ENCODE data around the gene ILF2. TPM values are rescaled to one million over a fixed set of nuclear protein-coding genes. Genes with fewer than 3 reads are reported as not detected.
"Not testable (repeated sequence)": the region's sequence is repeated elsewhere in the genome, so short reads cannot be mapped to it uniquely, and the experiment has no call there.

The ILF2 gene
- polyA plus RNA-seq (ENCODE audit: insufficient read length in 10 of 10): 100 to 1,000 TPM; 156 to 204 (median 167) TPM
- long read RNA-seq, donor 1, transcript ILF2-201 (14 exons, 1,659 nt): major isoform, 29 of 59 reads
- long read RNA-seq, donor 1, partial matches to known transcripts: 29 of 59 reads
- long read RNA-seq, donor 1, other reads (novel, unspliced or antisense): 0 of 59 reads
- long read RNA-seq, donor 2, transcript ILF2-201 (14 exons, 1,659 nt): major isoform, 35 of 102 reads
- long read RNA-seq, donor 2, partial matches to known transcripts: 32 of 102 reads
- long read RNA-seq, donor 2, other reads (novel, unspliced or antisense): 35 of 102 reads
- long read RNA-seq, donor 3: 0 reads
- long read RNA-seq, donor 4, transcript ILF2-201 (14 exons, 1,659 nt): major isoform, 28 of 93 reads
- long read RNA-seq, donor 4, partial matches to known transcripts: 64 of 93 reads
- long read RNA-seq, donor 4, other reads (novel, unspliced or antisense): 0 of 93 reads
- long read RNA-seq, donor 5, transcript ILF2-201 (14 exons, 1,659 nt): major isoform, 43 of 70 reads
- long read RNA-seq, donor 5, partial matches to known transcripts: 27 of 70 reads
- long read RNA-seq, donor 5, other reads (novel, unspliced or antisense): 0 of 70 reads
- long read RNA-seq, donor 6, transcript ILF2-201 (14 exons, 1,659 nt): major isoform, 48 of 94 reads
- long read RNA-seq, donor 6, partial matches to known transcripts: 46 of 94 reads
- long read RNA-seq, donor 6, other reads (novel, unspliced or antisense): 0 of 94 reads
- long read RNA-seq, donor 7, transcript ILF2-201 (14 exons, 1,659 nt): major isoform, 36 of 69 reads
- long read RNA-seq, donor 7, partial matches to known transcripts: 33 of 69 reads
- long read RNA-seq, donor 7, other reads (novel, unspliced or antisense): 0 of 69 reads
- long read RNA-seq, donor 8, transcript ILF2-201 (14 exons, 1,659 nt): major isoform, 39 of 67 reads
- long read RNA-seq, donor 8, partial matches to known transcripts: 23 of 67 reads
- long read RNA-seq, donor 8, other reads (novel, unspliced or antisense): 5 of 67 reads
- long read RNA-seq, donor 9, partial matches to known transcripts: 0 of 4 reads
- long read RNA-seq, donor 9, other reads (novel, unspliced or antisense): 0 of 4 reads

DNA sequence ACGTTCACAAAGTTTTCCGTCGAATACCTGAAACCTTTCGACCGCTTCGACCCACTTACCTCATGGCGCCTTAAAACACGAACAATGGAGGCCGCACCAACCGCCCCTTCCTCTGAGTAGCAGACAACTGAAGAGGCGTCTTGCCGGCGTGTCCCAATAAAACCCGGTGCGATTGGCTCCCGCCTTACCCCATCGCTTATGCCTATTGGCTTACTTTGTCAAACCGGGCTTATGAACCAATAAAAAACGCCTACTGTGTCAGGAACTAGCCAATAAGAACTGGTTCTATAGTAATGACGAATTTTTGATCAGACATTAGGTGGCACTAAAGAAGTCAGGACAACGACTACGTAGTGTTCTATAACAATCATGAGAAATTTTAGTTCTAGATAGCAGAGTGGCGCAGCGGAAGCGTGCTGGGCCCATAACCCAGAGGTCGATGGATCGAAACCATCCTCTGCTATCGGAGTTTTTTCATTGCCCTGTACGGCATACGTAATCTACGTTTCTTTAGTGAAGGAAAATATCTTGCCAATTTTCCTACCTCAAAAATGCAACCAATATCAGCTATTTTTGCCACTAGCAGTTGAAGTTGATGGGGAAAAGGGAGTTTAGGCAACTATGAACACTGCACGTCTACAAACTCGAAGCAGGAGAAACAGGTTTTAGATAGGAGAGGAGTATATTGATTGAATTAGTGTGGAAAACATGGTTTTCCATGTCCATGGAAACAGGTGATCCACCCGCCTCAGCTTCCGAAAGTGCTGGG lies at the start of gene ILF2:
Gene ILF2 (minus strand): TSS at position 135 of the 769 bp plus-strand sequence. CDS start 71 bp downstream, at position 64.
- DNase-seq: peak; percentile 98 to 99 (median 99)

DNA sequence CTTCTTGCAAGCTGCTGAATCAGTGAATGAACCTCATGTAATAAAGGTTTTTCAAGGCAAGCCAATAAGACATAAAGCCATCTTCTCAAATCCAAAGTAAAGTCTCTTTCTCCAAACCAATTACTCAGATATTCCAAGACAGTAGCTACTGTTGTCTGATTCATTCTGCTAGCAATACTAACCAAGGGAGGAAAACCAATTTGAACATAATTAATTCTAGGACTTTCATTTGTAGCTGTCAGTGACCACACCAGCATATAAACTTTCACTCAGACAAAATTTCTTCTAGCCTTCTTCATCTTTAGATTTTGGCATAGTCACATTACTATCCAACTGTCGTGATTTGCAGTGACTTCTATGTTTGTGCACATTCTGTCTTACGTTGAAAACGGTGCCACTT lies 46.5 kb upstream of the ILF2 start:
- no peak for DNase-seq

DNA sequence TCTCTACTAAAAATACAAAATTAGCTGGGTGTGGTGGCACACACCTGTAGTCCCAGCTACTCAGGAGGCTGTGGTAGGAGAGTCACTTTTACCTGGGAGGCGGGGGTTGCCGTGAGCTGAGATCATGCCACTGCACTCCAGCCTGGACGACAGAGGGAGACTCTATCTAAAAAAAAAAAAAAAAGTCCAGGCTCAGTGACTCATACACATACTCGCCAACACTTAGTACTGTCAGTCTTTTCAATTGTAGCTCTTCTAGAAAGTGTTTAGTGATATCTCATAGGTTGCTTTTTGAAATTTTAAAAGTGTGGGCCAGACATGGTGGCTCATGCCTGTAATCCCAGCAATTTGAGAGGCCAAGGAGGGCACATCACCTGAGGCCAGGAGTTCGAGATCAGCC lies 45.4 kb upstream of the ILF2 start:
- not testable (repeated sequence) for DNase-seq

DNA sequence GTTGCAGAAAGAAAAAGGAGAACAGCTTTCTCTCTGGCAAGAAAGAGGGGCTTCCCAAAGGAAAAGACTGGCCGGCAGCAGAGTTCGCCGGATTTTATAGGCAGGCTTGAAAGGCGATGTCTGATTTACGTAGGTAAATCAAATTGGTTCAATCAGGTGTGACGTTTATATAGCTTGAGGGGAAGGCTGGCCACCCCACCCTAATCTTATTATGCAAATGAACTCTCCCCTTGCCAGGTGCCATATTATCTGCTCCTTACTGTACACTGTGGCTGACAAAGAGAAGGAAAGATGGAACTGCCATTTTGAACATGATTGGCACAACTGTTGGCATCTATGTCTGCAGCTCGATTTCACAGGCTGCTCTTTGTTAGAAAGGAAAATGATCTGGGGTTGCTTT lies 40.2 kb upstream of the ILF2 start:
- no peak for DNase-seq

DNA sequence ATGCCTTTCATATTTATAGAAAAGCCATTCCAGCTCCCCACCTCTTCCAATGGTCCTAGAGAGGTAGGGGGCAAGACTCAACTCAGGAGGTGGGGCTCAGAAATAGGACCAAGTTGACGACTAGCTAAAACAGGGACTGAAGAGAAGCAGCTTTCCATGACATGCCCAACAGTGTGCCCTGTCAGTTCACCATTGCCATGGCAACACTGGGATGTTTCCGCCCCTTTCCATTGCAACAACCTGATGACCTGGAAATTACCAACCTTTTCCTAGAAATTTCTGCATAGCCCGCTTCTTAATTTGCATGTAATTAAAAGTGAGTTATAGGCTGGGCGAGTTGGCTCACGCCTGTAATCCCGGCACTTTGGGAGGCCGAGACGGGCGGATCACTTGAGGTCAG lies 34.7 kb upstream of the ILF2 start:
- no peak for DNase-seq

DNA sequence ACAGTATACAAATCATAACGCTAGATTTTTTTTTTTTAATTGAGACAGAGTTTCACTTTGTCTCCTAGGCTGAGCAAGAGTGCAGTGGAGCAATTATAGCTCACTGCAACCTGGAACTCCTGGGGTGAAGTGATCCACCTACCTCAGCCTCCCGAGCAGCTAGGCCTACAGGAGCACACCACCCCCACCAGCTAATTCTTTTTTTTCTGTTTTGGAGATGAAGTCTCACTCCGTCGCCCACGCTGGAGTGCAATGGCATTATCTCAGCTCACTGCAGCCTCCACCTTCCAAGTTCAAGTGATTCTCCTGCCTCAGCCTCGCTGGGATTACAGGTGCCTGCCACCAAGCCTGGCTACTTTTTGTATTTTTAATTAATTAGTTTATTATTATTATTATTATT lies 29.0 kb upstream of the ILF2 start:
- no peak for DNase-seq

DNA sequence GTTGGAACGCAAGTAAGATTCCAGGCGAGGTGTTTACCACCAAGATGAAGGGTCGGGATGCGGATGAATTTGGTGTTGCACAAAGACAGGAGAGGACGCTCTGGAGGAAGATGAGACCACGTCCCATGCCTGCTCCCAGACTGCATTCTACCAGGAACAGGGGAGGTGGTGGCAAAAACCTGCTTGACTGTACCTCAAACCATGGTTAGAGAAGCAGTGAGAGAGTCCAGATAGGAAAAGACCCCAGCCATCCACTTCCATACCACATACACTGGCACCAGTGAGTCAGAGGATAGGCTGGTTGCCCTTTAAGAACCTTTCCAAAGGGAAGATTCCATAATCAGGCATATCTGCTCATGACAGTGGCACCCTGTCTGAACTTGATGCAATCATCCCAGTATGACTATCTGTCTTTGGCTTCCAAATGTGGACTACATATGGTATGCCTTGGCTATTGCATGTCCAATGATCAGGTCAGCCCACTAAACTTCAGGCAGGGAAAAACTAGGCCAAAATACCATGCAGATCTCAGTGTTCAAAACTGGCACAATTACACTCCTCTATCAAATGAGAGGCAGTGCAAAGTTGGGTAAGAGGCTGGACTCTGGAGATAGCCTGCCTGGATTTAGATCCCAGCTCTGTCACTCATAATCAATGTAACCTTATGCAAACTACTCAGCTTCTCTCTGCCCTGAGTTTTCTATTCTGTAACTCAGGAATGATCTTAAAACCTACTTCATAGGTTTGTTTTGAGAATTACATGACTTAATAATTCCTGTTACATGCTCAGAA lies 28.3 kb upstream of the ILF2 start:
- no peak for DNase-seq

DNA sequence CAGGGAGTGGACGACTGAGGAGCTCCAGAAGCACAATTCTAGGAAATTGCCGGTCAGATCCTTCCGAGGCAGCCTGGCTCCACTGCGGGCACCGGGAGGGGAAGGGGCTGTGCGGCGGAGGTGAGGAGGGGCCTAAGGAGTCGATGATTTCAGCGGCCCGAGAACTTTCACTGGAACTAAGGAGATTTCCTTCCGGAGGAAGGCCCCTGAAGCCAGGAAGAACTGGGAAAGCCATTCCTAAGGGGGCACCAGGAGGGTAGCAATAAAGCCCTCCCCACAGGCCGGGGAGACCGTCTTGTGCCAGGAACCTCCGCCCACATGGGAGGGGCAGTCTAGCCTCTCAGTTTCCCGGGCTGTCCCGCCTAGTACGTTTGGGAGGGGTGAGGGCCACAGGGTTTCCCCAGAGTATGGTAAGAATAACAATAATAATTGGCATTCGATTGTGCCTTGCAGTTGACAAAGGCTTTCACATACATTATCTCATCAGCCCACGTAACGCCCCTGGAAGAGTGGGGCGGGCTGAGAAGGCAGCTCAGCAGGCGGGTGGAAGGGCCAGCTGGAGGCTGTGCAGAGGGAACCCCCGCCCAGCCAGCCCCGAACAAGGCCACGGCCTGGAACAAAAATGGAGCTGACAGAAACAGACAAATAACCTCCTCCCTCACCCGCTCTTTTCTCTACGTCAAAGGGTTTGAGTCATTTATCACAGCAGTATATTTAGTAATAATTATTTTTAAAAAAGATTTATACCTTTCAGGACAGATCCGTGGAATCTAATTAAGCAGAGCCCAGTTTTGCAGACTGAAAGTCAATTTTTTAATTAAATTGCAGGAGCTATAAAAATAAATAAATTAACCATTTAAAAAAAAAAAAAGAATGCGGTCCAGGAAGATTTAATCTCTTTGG lies 27.5 kb upstream of the ILF2 start:
- peak in 2 of 3 donors; percentile 68 to 82 for DNase-seq

DNA sequence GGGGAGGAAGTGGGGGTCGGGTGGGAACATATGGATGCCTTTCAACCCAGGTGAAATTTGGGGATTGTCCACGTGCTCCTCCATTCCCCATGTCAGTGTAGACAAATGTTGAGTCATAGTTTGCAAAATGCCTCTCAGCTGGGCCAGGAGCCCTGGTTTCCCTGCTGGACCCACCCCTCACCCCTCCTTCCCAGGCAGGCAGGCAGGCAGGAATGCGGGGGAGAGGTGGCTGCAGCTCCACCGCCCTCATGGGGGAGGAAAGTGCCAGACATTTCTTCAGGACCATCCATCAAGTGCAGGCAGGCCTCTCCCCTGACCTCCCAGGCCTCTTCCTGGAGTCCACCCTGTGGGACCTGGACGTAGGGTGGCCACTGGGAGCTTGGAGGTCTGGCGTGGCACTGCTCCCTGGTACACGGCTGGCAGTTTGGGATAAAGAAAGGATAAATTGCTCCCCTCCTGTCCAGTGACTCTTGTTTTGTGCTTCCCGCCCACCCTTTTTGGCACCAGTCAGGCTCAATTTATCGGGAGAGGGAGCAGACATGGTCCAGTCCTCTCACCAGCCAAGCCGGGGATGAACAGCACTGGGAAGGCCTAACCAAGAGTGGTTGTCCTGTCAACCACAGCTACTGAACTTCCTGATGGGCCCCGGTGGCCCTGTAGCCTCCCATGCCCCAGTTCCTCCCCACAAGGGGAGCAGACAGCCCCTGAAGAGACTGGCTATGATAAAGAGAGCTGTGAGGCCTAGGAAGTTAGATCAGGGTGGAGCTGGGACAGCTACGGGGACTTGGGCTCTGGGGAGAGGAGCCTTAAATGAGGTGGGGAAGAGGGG lies 26.6 kb upstream of the ILF2 start:
- DNase-seq: peak in 2 of 3 donors; percentile 23 to 76

DNA sequence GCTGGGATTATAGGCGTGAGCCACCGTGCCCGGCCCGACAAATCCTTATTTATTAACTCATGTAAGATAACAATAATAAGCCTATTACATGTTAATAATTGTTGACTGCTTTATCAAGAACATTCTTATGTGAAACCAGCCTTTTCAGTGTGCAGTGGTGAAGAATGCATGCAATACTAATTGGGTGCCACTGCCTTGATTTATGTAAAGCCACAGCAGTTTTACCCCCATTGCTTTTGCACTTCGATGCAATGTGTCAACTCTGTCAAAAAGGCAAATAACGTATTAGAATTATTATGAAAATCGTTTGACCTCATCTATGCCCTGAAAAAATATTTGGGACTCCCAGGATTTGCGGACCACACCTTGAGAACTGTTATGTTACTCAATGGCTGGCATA lies 25.9 kb upstream of the ILF2 start:
- no peak for DNase-seq

DNA sequence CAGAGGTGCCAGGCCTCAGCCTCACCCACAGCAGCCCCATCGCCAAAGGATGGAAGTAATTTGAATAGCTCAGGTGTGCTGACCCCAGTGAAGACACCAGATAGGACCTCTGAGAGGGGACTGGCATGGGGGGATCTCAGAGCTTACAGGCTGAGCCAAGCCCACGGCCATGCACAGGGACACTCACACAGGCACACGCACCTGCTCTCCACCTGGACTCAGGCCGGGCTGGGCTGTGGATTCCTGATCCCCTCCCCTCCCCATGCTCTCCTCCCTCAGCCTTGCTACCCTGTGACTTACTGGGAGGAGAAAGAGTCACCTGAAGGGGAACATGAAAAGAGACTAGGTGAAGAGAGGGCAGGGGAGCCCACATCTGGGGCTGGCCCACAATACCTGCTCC lies 22.7 kb upstream of the ILF2 start:
- DNase-seq: no peak

DNA sequence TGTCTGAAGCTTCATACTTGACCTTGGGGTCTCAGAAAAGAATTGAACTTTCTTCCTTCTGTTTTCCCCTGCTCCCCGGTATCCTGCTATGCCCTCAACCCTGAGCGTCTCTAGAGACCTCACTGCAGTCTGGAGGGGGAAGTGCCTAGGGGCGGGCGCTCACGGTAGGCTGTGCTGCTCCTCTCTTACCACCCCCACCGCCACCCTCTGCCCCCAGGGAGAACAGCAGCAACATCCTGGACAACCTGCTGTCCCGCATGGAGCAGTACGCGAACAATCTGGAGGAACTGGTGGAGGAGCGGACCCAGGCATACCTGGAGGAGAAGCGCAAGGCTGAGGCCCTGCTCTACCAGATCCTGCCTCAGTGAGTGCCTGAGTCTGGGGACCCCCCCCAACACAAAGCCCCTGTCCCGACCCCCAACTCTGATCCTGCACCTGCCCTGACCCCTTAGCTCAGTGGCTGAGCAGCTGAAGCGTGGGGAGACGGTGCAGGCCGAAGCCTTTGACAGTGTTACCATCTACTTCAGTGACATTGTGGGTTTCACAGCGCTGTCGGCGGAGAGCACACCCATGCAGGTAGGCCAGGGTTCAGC lies 18.0 kb upstream of the ILF2 start:
- DNase-seq: no peak

DNA sequence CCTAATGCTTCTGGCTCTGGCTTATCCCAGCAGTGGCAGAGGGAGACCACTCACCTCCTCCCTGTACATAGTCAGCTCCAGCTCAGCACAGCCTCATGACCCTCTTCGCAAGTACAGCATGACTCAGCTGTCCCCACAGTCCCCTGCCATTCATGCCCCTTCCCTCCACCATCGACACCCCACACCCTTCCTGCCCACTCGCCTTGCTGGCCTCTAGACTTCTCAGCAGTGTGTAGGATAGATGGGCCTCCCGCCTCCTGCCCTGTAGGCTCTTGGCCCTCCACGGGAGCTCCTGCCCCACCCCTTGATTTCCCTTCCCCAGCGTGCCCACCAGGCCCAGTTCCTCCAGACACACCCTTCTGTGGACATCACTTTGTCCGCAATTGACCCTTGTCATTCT lies 17.5 kb upstream of the ILF2 start:
- DNase-seq: no peak

DNA sequence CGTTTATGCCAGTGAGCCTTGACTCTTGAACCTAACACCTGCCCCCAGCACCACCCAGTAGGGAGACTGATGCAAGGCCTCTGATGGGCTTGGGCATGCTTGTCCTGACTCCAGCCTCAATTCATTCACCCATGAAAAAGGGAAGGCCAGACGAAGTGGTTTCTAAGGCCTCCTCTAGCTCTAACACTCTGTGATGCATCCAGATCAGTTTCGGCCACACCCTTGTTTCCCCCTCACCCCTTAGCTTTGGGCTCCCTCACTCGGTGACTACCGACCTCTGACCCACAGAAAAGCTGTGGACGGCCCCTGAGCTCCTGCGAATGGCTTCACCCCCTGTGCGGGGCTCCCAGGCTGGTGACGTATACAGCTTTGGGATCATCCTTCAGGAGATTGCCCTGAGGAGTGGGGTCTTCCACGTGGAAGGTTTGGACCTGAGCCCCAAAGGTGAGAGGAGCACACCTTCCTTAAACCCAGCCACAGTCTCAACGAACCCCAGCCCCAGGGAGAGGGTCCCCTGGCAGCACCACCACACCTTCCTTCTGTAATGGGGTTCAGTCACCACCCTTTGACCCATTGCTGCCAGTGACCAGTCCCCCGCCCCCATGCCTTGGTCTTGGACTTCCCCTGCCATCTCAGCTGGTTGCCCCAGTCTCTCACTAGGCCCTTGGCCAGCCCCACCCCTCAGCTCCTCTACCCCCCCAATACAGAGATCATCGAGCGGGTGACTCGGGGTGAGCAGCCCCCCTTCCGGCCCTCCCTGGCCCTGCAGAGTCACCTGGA lies 16.7 kb upstream of the ILF2 start:
- no peak for DNase-seq

DNA sequence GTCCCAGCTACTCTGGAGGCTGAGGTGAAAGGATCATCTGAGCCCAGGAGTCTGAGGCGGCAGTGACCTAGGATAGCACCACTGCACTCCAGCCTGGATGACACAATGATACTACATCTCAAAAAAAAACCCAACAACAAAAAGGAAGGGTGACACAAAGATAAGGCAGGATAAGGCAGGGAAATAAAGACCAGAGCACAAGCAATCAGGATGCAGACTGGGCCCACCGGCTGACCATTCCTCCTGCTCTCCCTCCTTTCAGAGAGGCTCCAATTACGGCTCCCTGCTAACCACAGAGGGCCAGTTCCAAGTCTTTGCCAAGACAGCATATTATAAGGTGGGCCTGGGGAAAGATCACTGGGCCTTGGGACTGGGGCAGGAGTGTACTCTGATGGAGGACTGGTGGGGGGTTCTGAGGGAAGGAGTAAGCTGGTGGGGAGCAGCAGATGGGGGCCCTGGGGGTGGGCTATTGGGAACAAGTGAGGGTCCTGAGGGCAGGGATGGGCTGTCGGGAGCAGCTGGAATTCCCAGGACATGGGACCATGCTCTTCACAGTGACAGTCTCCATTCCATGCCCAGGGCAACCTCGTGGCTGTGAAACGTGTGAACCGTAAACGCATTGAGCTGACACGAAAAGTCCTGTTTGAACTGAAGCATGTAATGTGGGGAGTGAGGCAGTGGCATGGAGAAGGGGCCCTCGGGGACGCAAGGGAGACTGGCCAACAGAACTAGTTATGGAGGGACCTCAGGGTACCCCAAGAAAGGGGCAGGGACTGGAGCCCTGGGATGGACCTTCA lies 14.9 kb upstream of the ILF2 start:
- DNase-seq: no peak

DNA sequence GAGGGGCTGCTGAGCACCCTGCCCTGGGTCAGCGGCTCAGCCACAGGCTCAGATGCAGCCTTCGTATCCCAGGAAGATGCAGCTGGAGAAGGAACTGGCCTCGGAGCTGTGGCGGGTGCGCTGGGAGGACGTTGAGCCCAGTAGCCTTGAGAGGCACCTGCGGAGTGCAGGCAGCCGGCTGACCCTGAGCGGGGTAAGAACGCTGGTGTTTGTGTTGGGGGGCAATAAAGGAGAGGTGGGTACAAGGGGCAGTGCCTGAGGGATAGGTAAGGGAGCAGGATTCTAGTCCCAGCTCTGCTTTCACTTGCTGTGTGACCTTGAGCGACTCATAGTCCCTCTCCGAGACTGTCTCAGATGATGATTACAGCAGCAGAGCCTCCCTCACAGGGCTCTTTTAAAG lies 14.1 kb upstream of the ILF2 start:
- no peak for DNase-seq

DNA sequence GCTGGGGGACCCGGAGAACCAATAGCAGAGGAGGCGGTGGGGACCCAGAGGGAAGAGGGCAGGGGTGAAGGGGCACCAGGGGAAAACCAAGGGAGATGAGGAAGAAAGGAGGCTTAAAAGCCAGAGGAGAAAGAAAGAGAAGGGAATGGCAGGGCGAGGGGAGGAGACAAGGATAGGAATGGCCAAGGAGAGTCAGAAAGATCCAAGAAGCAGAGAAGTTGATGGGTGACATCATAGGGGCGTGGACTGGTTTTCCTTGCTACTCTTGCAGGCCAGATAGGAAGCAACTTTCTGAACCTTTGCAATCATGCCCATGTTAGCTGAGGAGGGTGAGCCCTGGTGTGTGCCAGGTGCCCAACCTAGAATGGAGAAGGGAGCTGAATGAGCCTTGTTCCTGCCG lies 13.1 kb upstream of the ILF2 start:
- DNase-seq: peak in 1 of 3 donors; percentile 35

Data from muscle of back (tissue), 13 donors.